Measurements from ENCODE around the gene LMBR1L.

Gene LMBR1L

GRCh38 chr12:49111206-49111605 lies 559 bp upstream of the LMBR1L start:
- DNase-seq = no peak

- peak; percentile 20 for DNase-seq
Measured at GRCh38 chr12:49109641-49110463, 795 bp downstream of the LMBR1L start.

- DNase-seq = no peak
Measured at GRCh38 chr12:49108958-49109404, 1.7 kb downstream of the LMBR1L start.

- no peak for DNase-seq
Measured at GRCh38 chr12:49105504-49106084, 5.1 kb downstream of the LMBR1L start.

- no peak for DNase-seq
Measured at GRCh38 chr12:49104822-49105221, 5.8 kb downstream of the LMBR1L start.

GRCh38 chr12:49100380-49100779 lies 10.3 kb downstream of the LMBR1L start:
- no peak for DNase-seq

GRCh38 chr12:49098703-49099102 lies 11.9 kb downstream of the LMBR1L start:
- no peak for DNase-seq

- peak; percentile 55 for DNase-seq
Measured at GRCh38 chr12:49098035-49098451, 12.6 kb downstream of the LMBR1L start.

GRCh38 chr12:49097381-49097780 lies 13.3 kb downstream of the LMBR1L start:
- no peak for DNase-seq

GRCh38 chr12:49094975-49095365 lies 15.7 kb downstream of the LMBR1L start:
- no peak for DNase-seq

- DNase-seq = no peak
Measured at GRCh38 chr12:49094160-49094974, 16.3 kb downstream of the LMBR1L start, which contains the start of gene DHH. Gene DHH, minus strand, starts transcription at chr12:49094801. Its CDS starts 289 bp downstream, at chr12:49094512.

- DNase-seq = no peak
Measured at GRCh38 chr12:49093792-49094159, 16.9 kb downstream of the LMBR1L start.

GRCh38 chr12:49092816-49093406 lies 17.7 kb downstream of the LMBR1L start:
- DNase-seq = no peak

- peak; percentile 47 for DNase-seq
Measured at GRCh38 chr12:49092086-49092815, 18.4 kb downstream of the LMBR1L start.

GRCh38 chr12:49091836-49092085 lies 18.9 kb downstream of the LMBR1L start:
- DNase-seq = no peak

GRCh38 chr12:49091056-49091835 lies 19.4 kb downstream of the LMBR1L start:
- no peak for DNase-seq

GRCh38 chr12:49089821-49090773 lies 20.6 kb downstream of the LMBR1L start:
- DNase-seq = no peak

GRCh38 chr12:49088932-49089330 lies 21.7 kb downstream of the LMBR1L start:
- no peak for DNase-seq

- DNase-seq = peak; percentile 87
Measured at GRCh38 chr12:49088150-49088931, 22.3 kb downstream of the LMBR1L start.

GRCh38 chr12:49086116-49086515 lies 24.5 kb downstream of the LMBR1L start:
- no peak for DNase-seq

All from midbrain (tissue), 1 donor.